GM18502 (cell line): ENCODE data around the gene TBRG4.

Experiments
- ATAC-seq: cut with Tn5 transposase; IDR thresholded peaks from one replicate; pipeline ENCODE4 v1.9.1; 2021; ENCODE audit warnings: mild to moderate bottlenecking; ENCODE audit not compliant: unreplicated experiment, poor library complexity

TBRG4 gene

DNA sequence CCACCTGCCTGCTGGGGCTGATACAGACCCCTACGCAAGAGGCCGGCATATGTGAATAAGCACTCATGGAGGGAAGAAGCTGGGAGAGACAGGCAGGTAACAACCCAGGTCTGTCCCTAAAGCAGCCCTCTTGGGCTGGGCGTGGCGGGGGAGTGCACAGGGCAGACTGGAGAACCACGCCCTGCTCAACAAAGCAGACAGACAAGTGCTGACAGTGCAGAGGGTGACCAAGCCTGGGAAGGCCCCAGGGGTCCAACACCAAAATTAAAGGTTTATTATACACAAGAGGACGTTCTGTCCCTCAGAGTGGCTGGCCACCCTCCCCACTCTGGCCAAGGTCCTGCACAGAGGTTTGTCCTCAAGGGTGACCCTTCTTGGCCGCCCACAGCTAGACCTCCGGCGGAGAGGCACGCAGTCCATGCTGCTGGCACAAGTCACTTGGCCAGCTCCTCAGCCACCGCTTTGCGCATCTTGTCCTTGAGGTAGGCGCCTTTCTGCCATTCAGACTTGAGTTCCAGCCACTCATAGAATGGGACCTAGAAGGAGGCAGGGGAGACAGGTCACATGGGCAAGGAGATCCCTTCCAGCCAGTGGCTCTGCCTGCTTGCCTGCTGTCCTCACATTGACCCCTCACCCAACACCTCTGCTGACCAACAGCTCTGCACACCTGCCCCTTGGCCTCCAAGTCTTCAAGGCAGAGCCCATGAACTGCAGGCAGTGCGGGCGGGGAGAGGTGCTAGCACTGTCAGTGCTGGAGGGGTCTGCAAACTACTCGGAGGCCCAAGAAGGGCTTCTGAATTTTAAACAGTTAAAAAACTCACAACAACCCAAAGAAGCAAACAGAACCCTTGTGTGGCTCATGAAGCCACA is 11.4 kb downstream of the TBRG4 start:
- no peak for ATAC-seq

DNA sequence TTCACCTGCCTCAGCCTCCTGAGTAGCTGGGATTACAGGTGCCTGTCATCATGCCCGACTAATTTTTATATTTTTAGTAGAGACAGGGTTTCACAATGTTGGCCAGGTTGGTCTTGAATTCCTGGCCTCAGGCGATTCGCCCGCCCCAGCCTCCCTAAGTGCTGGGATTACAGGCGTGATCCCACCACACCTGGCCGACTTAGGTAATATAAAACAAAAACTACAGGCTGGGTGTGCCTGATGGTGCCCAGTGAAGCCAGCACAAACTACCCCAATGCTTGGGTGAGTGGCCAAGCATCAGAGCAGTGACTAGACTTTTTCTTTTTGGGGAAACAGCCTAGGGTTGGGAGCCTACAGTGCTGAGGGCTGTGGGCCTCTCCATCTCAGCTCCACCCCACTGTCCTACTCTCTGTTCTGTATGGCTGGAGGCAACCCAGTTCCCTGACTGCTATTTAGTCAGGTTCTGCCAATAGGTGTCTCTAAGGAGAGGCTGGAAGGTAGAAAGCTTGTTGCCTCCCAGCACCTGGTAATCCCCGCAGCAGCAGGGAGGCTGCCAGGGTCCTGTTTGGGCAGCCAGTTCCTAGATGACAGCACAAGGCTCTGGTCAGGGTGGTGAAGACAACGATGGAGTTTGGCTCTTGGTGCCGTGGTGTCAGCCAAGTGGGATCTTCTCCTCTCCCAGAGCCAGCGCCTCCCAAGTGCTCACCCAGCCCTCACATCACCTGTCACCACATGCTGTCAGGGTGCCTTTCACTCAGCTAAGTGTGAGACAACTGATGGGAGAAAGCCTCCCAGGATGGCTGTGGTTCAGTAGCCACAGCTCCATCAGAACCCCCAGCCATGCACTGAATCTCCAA is 12.3 kb downstream of the TBRG4 start:
- no peak for ATAC-seq

DNA sequence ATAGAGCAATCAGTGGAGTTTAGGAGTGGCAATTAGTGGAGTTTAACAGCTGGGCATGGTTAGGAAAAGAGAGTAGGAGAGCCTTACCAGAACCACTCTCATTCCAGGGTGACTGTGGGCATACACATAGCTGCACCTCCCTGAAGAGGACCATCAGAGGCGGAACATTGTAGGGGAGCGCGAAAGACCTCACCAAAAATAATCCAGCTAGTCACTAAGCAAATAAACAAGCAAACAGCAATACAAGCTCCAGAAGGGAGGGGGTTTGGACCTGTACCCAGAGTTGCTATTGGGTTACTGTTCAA is 18.6 kb downstream of the TBRG4 start:
- ATAC-seq = no peak

DNA sequence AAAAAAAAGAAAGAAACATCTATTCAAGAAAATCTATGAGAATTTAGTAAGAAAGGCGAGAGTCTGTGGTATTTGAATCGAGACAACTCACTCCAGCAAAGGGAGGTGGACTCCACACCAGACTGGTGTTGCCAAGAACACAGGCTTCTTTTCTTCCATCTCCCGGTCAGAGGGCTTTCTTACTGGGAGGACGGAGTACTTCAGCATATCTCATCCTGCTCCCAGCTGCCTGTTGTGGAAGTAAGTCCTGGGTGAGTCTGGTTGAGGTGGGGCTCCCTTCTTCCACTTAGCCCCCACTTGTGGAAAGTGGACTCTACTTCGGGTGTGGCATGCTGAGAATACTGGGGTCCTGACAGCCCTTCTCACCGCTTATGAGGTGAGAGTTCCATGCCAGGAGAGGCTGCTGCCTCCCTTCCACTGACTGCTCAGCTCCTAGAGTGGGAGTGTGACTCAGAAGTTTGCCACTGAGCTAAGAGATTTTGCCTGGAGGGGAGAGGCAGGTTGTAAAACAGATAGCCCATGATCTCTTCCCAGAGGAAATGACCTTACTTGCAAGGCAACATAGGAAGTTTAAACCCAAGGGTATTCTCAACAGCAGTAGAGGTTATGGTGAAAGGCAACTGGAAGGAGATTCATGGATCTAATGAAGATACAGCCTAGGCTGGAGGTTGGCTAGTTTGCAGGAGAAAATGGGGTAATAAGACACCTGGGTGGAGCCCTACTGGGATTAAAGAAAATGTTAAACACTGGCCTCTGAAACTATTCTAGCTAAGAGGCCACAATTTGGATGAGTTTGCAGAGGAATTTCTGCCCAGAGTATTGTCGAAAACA is 19.2 kb downstream of the TBRG4 start:
- ATAC-seq = no peak

DNA sequence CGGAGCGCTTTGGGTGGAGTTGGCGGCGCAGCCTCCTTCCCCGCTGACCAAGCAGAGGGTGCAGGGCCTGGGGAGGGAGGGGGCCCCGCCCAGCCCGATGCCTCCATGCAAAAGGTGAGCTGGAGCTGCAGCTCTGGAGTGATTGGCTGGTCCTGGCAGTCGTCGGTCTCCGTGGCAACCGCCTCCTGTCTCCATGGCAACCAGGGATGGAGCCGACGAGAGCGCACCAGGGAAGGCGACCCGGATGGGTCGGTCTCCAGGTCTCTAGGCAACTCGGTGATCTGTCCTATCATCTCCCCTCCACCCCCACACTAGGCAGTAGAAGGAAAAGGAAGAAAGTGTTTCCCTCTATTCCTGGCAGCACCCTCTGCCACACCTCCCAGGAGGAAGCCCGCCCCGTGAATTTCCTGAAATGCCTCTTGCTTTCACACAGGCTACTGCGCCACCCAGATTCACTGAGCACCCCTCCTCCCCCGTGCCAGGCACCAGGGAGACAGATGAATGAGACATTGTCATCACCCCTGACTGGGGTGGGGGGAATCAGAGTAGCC is 22.1 kb downstream of the TBRG4 start:
- ATAC-seq = no peak

- no peak for ATAC-seq
Observed at GRCh38 chr7:45088821-45089340, 22.6 kb downstream of the TBRG4 start, which contains the start of gene NACAD. TSS of gene NACAD (minus strand) at chr7:45088969. CDS start at chr7:45088894, 75 bp downstream.

- ATAC-seq = no peak
Observed at GRCh38 chr7:45088146-45088701, 23.3 kb downstream of the TBRG4 start.

GRCh38 chr7:45087301-45088145 is 24.0 kb downstream of the TBRG4 start:
- no peak for ATAC-seq

DNA sequence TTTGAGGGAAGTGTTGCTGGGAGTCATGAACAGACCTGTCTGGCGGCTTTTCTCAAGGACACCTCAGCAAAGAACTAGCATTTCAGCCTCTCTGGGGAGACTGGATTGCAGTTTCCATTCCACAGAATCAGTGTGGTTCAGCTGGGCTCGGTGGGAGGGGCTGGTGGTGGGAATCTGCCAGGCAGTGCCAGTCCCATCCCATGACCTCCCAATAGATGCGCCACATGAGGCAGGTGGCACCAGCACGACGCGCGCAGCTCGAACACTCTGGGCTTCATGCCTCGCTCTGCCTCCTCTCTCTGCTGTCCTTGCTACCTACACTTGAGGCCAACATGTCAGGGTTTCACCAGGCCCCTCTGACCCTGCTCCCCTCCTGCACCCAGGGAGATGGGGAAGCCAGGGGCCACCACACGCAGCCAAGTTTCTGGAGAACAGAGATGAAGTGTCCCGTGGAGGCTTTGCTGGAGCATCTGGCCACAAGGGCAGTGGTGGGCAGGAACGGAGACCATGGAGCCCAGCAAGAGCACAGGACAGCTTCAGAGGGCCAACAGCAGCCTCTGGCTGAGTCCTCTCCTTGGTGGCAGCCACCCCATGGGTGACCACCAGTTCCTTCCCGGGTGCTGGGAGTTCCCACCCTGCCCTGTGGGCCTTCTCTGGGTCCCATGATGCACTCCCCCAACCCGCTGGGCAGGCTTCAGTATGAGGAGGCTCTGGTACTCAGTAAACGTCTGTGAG is 25.0 kb downstream of the TBRG4 start:
- ATAC-seq = no peak

DNA sequence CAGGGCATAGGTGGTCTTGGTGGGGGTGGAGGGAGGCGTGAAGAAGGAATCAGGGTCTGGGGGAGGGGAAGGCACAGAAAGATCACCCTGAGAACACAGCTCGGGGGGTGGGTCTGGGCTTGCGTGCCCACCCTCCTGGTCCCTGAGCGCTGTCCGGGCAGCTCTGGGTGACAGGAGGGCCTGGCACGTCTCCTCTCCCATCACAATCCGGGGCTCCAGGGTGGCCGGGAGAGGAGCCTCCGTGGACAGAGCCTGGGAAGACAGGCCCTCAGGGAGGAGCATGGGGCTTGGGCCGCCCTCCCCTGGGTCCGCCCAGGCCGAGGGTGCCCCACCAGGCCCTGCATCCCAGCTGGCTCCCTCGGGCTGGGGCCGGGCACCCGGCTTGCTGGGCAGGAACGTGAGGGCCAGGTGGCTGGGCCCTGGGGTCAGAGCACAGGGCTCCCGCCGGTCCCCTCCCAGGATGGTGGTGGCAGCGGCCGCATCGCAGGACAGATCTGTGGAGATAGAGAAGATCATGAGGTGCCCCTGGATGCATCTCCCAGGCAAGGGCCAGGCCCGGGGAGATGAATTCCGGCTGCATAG is 25.8 kb downstream of the TBRG4 start:
- ATAC-seq = no peak

DNA sequence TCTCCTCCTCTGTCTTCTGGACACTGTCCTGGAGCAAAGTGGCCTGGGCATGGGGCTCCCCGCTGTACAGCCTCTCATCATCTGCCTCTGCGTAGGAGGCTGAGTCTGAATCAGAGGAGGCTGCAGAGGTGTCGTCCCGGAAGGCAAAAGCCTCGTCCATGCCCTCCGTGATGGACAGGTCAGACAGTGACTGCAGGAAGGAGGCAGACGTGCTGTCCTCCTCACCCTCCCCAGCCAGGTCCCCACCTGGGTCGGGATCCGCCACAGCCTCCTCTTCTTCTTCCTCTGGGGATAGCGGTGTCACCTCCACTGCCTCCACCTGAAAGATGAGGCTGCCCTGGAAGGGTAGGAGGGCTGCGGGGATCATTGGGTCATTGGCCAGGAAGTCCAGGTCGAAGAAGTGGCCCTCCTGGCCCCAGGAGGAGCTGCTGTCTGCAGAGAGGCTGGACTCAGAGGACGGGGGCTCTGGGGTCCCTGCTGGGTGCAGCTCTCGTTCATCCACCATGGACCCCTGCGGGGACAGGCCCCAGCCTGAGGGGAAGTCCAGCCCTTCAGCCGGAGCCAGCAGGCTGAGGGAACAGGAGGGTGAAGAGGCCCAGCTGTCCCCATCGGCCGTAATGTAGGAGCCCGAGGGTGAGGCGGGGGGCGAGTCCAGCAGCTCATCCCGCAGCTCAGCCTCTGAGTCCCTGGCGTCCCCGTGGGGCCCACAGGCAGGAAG is 26.4 kb downstream of the TBRG4 start:
- ATAC-seq = no peak

GRCh38 chr7:45084336-45084735 is 27.2 kb downstream of the TBRG4 start:
- ATAC-seq = no peak

GRCh38 chr7:45082831-45083331 is 28.6 kb downstream of the TBRG4 start:
- ATAC-seq = no peak

GRCh38 chr7:45082031-45082830 is 29.3 kb downstream of the TBRG4 start:
- no peak for ATAC-seq

DNA sequence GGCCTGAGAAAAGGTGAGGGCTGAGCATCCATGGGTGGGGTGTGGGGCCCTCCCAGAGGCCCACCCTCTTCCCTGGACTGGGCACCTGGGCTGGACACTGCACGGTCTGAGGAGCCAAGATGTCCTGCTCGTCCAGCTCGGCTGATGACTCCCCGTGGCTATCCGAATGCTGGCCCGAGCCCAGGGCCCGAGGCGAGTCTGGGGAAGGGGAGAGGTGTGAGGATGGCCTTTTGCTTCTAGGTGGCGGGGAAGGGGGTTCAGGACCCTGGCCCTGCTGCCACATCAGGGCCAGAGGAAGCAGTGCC is 29.9 kb downstream of the TBRG4 start:
- ATAC-seq = no peak

DNA sequence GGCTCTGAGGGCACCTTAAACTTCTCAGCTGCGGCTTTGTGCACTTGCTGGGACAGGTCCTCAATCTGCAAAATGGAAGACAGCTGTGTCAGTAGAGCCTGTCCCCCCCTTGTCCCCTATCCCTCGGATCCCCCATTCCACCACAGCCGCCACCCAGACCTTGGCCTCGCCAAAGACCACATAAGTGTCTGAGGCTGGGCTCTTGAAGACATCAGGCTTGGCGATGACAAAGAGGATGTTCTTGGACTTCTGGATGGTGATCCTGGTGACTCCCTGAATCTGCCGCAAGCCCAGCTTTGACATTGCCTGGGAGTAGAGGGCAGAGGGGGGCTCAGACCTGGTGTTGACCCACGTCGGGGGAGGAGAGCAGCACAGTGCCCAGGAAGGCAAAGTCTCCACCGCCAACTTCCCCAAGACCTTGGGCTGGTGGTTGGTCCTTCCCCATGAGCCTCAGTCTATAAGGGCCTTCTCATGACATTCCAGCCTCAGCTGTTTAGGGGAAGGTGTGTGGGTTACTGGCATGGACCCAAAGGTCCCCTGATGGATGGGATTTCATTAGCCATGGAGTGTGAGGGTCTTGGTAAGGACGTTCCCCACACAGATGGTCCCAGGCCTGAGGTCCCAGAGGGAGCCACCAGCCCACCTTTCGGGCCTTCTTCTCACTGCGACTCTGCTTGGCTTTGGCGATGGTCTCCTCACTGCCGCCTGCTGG is 30.4 kb downstream of the TBRG4 start:
- no peak for ATAC-seq
